HepG2 (cell line): ENCODE measurements around the gene CAPN11. TPM values are rescaled to one million over a fixed set of nuclear protein-coding genes. Genes with fewer than 3 reads are reported as not detected.
A peak's percentile ranks its signal among the peaks of the same experiment; 100 is the strongest.

Experiments used
- BHLHE40 ChIP-seq: IDR thresholded peaks from 2 replicates; pipeline ENCODE4 v1.6.1; 2011; ENCODE audit warnings: low read length, improper control_type of control experiment
- EED ChIP-seq: sonication (generic); formaldehyde crosslinking; IDR thresholded peaks from 2 replicates; pipeline ENCODE4 v1.5.0; 2020; ENCODE audit warnings: mild to moderate bottlenecking, missing genetic modification reagents
- EP300 ChIP-seq, 3 experiments: sonication (generic) in 1 of 3; formaldehyde crosslinking in 1 of 3; IDR thresholded peaks; 2 replicates each; pipeline versions ENCODE4 v1.5.1 to v1.6.1; 2011 to 2020; ENCODE audit warnings: low read depth in 2 of 3, low read length in 2 of 3, borderline replicate concordance in 1 of 3, improper control_type of control experiment in 1 of 3, mild to moderate bottlenecking in 1 of 3, missing genetic modification reagents in 1 of 3, moderate library complexity in 1 of 3
- FOXO1 ChIP-seq: sonication (generic); formaldehyde crosslinking; IDR thresholded peaks from 2 replicates; pipeline ENCODE4 v1.4.0; 2020; ENCODE audit warnings: missing genetic modification reagents
- GLI4 ChIP-seq: sonication (generic); formaldehyde crosslinking; IDR thresholded peaks from 2 replicates; pipeline ENCODE4 v1.5.1; 2020; ENCODE audit warnings: missing genetic modification reagents, mild to moderate bottlenecking, moderate library complexity, borderline replicate concordance
- GMEB2 ChIP-seq: IDR thresholded peaks from 2 replicates; pipeline ENCODE4 v1.6.1; 2016; ENCODE audit warnings: missing biosample characterization, missing genetic modification reagents, low read depth
- GZF1 ChIP-seq: sonication (generic); formaldehyde crosslinking; IDR thresholded peaks from 2 replicates; pipeline ENCODE4 v1.5.1; 2020; ENCODE audit warnings: mild to moderate bottlenecking, missing genetic modification reagents
- HES4 ChIP-seq: sonication (generic); formaldehyde crosslinking; IDR thresholded peaks from 2 replicates; pipeline ENCODE4 v1.9.0; 2021; ENCODE audit warnings: mild to moderate bottlenecking, missing genetic modification reagents, borderline replicate concordance
- HMG20B ChIP-seq: conservative IDR thresholded peaks from 2 replicates; pipeline ENCODE4 v1.6.1; 2016; ENCODE audit warnings: missing genetic modification reagents, missing compliant biosample characterization
- HOXA9 ChIP-seq: sonication (generic); formaldehyde crosslinking; IDR thresholded peaks from 2 replicates; pipeline ENCODE4 v1.8.1; 2022; ENCODE audit warnings: missing genetic modification reagents, mild to moderate bottlenecking, moderate library complexity, borderline replicate concordance
- MXD1 ChIP-seq: sonication (generic); formaldehyde crosslinking; IDR thresholded peaks from 2 replicates; pipeline ENCODE4 v1.4.0; 2020; ENCODE audit warnings: mild to moderate bottlenecking, missing genetic modification reagents
- NFIC ChIP-seq: IDR thresholded peaks from 2 replicates; pipeline ENCODE4 v1.6.1; 2012; ENCODE audit warnings: mild to moderate bottlenecking, low read length, inconsistent platforms
- NFKBIZ ChIP-seq: IDR thresholded peaks from 2 replicates; pipeline ENCODE4 v1.6.1; 2018; ENCODE audit warnings: missing genetic modification reagents, missing compliant biosample characterization
- NRL ChIP-seq: sonication (generic); formaldehyde crosslinking; IDR thresholded peaks from 2 replicates; pipeline ENCODE4 v1.5.0; 2020; ENCODE audit warnings: missing genetic modification reagents, mild to moderate bottlenecking, moderate library complexity, borderline replicate concordance
- REXO4 ChIP-seq: sonication (generic); formaldehyde crosslinking; IDR thresholded peaks from 2 replicates; pipeline ENCODE4 v1.8.0; 2022; ENCODE audit warnings: missing genetic modification reagents, mild to moderate bottlenecking, borderline replicate concordance
- SNAPC2 ChIP-seq: sonication (generic); formaldehyde crosslinking; IDR thresholded peaks from 2 replicates; pipeline ENCODE4 v1.8.1; 2022; ENCODE audit warnings: mild to moderate bottlenecking, missing genetic modification reagents
- SP140L ChIP-seq: sonication (generic); formaldehyde crosslinking; IDR thresholded peaks from 2 replicates; pipeline ENCODE4 v1.4.0; 2020; ENCODE audit warnings: missing genetic modification reagents, borderline replicate concordance
- TBX2 ChIP-seq: sonication (generic); formaldehyde crosslinking; IDR thresholded peaks from 2 replicates; pipeline ENCODE4 v1.5.0; 2020; ENCODE audit warnings: missing genetic modification reagents, mild to moderate bottlenecking, borderline replicate concordance
- ZBTB26 ChIP-seq: IDR thresholded peaks from 2 replicates; pipeline ENCODE4 v1.6.1; 2016; ENCODE audit warnings: missing compliant biosample characterization, missing genetic modification reagents, borderline replicate concordance
- ZBTB49 ChIP-seq: sonication (generic); formaldehyde crosslinking; IDR thresholded peaks from 2 replicates; pipeline ENCODE4 v1.4.0; 2020; ENCODE audit warnings: missing genetic modification reagents, borderline replicate concordance
- ZNF30 ChIP-seq: sonication (generic); formaldehyde crosslinking; IDR thresholded peaks from 2 replicates; pipeline ENCODE4 v1.5.0; 2020; ENCODE audit warnings: mild to moderate bottlenecking, missing genetic modification reagents
- ZUFSP ChIP-seq: sonication (generic); formaldehyde crosslinking; IDR thresholded peaks from 2 replicates; pipeline ENCODE4 v1.9.0; 2021; ENCODE audit warnings: missing genetic modification reagents, mild to moderate bottlenecking, borderline replicate concordance
- polyA plus RNA-seq, 8 experiments: library from polyadenylated mRNA; depleted of rRNA in 3 of 8; stranded (reverse) in 7 of 8; unstranded in 1 of 8; fragments of >200 nt; fragmentation: Illumina TruSeq in 4 of 8; extraction: Trizol in 4 of 8; gene quantifications; 2 replicates each; pipeline versions ENCODE4 v1.2.1 to v1.2.3, GENCODE V29; 2011 to 2016; ENCODE audit warnings: low read depth in 4 of 8, missing spikeins in 1 of 8, mixed read lengths in 1 of 8; ENCODE audit not compliant: insufficient read depth in 1 of 8
- total RNA-seq, 5 experiments: library from RNA; depleted of rRNA; stranded (reverse); fragments of >200 nt; fragmentation: Illumina TruSeq; extraction: Trizol; gene quantifications; 2 replicates each; pipeline ENCODE4 v1.2.3, GENCODE V29; 2016; ENCODE audit warnings: low read depth in 1 of 5

CAPN11 gene
- total and polyA plus RNA-seq, 2 of the 13 experiments (the other 11 are each of a cell fraction or from before 2014, with no cell fraction given): 0.07 to 0.11 TPM

- TF ChIP-seq GLI4 (no peak), EP300 (IDR thresholded peaks at IDR 0.05; ENCODE audit: low read depth in 2 of 2, low read length in 2 of 2) (no peak), EP300 (CRISPR knock-in tag; IDR thresholded peaks at IDR 0.05; ENCODE audit: borderline replicate concordance) (no peak; the same call in 1 of the 2 replicates), ZUFSP (CRISPR knock-in tag) (no peak), HOXA9 (no peak), NFIC (no peak), REXO4 (CRISPR knock-in tag) (no peak), ZBTB49 (CRISPR knock-in tag) (no peak), NFKBIZ (CRISPR knock-in tag) (no peak), NRL (CRISPR knock-in tag) (no peak), FOXO1 (no peak), SNAPC2 (peak; percentile 62; the same call in 1 of the 2 replicates), GMEB2 (no peak), MXD1 (CRISPR knock-in tag) (peak; percentile 70; the same call in 1 of the 2 replicates), ZNF30 (CRISPR knock-in tag) (no peak), TBX2 (CRISPR knock-in tag) (peak; percentile 66; the same call in 1 of the 2 replicates), GZF1 (CRISPR knock-in tag) (no peak), HMG20B (CRISPR knock-in tag) (no peak), SP140L (CRISPR knock-in tag) (no peak), BHLHE40 (peak; percentile 92), ZBTB26 (CRISPR knock-in tag) (no peak), EED (CRISPR knock-in tag) (no peak; the same call in 1 of the 2 replicates), HES4 (CRISPR knock-in tag) (peak; percentile 75; the same call in 1 of the 2 replicates)
Observed at GRCh38 chr6:44223319-44224028, 64.9 kb downstream of the CAPN11 start, which contains the start of gene SLC29A1 (continued).
